ENCODE results near the gene CD74. TPM values are rescaled to one million over a fixed set of nuclear protein-coding genes. Genes with fewer than 3 reads are reported as not detected.

The CD74 gene
- total and polyA plus RNA-seq, 10 of the 15 experiments (the other 5 are each of a cell fraction or from before 2014, with no cell fraction given) = 1,387 to 11,063 (median 3,922) TPM

DNA sequence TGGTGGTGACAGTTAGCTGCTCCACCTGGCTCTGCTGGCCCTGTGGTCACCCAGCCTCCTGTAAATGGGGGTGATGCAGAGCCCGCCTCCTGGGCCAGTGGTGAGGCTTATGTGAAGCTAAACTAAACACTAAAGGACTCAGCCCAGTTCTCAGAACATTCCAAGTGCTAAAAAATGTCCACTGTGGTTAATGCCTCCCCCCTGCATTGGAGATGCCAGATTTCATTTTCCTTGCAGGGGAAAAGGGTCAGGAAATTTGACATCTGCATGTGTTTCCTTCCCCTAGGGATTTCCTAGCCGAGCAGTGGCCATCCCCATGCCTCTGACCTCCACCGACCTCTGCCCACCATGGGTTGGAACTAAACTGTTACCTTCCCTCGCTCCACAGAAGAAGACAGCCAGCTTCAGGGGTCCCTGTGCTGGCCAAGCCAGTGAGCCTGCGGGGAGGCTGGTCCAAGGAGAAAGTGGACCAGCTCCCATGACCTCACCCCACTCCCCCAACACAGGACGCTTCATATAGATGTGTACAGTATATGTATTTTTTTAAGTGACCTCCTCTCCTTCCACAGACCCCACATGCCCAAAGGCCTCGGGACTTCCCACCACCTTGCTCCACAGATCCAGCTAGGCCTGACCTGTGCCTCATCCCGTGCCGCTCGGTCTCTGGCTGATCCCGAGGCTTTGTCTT lies 13.0 kb downstream of the CD74 start (continued):
- TF ChIP-seq, protein P1, sequence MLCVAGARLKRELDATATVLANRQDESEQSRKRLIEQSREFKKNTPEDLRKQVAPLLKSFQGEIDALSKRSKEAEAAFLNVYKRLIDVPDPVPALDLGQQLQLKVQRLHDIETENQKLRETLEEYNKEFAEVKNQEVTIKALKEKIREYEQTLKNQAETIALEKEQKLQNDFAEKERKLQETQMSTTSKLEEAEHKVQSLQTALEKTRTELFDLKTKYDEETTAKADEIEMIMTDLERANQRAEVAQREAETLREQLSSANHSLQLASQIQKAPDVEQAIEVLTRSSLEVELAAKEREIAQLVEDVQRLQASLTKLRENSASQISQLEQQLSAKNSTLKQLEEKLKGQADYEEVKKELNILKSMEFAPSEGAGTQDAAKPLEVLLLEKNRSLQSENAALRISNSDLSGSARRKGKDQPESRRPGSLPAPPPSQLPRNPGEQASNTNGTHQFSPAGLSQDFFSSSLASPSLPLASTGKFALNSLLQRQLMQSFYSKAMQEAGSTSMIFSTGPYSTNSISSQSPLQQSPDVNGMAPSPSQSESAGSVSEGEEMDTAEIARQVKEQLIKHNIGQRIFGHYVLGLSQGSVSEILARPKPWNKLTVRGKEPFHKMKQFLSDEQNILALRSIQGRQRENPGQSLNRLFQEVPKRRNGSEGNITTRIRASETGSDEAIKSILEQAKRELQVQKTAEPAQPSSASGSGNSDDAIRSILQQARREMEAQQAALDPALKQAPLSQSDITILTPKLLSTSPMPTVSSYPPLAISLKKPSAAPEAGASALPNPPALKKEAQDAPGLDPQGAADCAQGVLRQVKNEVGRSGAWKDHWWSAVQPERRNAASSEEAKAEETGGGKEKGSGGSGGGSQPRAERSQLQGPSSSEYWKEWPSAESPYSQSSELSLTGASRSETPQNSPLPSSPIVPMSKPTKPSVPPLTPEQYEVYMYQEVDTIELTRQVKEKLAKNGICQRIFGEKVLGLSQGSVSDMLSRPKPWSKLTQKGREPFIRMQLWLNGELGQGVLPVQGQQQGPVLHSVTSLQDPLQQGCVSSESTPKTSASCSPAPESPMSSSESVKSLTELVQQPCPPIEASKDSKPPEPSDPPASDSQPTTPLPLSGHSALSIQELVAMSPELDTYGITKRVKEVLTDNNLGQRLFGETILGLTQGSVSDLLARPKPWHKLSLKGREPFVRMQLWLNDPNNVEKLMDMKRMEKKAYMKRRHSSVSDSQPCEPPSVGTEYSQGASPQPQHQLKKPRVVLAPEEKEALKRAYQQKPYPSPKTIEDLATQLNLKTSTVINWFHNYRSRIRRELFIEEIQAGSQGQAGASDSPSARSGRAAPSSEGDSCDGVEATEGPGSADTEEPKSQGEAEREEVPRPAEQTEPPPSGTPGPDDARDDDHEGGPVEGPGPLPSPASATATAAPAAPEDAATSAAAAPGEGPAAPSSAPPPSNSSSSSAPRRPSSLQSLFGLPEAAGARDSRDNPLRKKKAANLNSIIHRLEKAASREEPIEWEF (IDR thresholded peaks at IDR 0.05; ENCODE audit: insufficient replicate concordance, low read depth, low read length) = no peak
- TF ChIP-seq NR2F1 (conservative IDR thresholded peaks at IDR 0.05) (peak; percentile 75), STAT3 (IDR thresholded peaks at IDR 0.05; ENCODE audit: low read depth, low read length) (no peak), IRF4 (IDR thresholded peaks at IDR 0.05; ENCODE audit: low read depth, low read length) (no peak), SP1 (IDR thresholded peaks at IDR 0.05; ENCODE audit: low read depth, low read length) (no peak), JUNB (IDR thresholded peaks at IDR 0.05) (peak; percentile 17; the same call in 1 of the 2 replicates), HCFC1 (IDR thresholded peaks at IDR 0.05; ENCODE audit: low read length) (no peak), JUND (IDR thresholded peaks at IDR 0.05; ENCODE audit: low read depth, low read length) (no peak), ZNF274 (IDR thresholded peaks at IDR 0.05; ENCODE audit: insufficient read depth, insufficient read length) (no peak), ZNF207 (IDR thresholded peaks at IDR 0.05; ENCODE audit: borderline replicate concordance) (no peak), SIX5 (IDR thresholded peaks at IDR 0.05; ENCODE audit: low read depth, low read length, severe bottlenecking) (peak; percentile 18), ZNF24 (IDR thresholded peaks at IDR 0.05) (no peak)
- TF ChIP-seq, protein P2, sequence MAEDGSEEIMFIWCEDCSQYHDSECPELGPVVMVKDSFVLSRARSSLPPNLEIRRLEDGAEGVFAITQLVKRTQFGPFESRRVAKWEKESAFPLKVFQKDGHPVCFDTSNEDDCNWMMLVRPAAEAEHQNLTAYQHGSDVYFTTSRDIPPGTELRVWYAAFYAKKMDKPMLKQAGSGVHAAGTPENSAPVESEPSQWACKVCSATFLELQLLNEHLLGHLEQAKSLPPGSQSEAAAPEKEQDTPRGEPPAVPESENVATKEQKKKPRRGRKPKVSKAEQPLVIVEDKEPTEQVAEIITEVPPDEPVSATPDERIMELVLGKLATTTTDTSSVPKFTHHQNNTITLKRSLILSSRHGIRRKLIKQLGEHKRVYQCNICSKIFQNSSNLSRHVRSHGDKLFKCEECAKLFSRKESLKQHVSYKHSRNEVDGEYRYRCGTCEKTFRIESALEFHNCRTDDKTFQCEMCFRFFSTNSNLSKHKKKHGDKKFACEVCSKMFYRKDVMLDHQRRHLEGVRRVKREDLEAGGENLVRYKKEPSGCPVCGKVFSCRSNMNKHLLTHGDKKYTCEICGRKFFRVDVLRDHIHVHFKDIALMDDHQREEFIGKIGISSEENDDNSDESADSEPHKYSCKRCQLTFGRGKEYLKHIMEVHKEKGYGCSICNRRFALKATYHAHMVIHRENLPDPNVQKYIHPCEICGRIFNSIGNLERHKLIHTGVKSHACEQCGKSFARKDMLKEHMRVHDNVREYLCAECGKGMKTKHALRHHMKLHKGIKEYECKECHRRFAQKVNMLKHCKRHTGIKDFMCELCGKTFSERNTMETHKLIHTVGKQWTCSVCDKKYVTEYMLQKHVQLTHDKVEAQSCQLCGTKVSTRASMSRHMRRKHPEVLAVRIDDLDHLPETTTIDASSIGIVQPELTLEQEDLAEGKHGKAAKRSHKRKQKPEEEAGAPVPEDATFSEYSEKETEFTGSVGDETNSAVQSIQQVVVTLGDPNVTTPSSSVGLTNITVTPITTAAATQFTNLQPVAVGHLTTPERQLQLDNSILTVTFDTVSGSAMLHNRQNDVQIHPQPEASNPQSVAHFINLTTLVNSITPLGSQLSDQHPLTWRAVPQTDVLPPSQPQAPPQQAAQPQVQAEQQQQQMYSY (CRISPR knock-in tag; IDR thresholded peaks at IDR 0.05) = 0 out of 2 replicates have a peak, but pooled peaks have one; percentile 54
- TF ChIP-seq, protein P3, sequence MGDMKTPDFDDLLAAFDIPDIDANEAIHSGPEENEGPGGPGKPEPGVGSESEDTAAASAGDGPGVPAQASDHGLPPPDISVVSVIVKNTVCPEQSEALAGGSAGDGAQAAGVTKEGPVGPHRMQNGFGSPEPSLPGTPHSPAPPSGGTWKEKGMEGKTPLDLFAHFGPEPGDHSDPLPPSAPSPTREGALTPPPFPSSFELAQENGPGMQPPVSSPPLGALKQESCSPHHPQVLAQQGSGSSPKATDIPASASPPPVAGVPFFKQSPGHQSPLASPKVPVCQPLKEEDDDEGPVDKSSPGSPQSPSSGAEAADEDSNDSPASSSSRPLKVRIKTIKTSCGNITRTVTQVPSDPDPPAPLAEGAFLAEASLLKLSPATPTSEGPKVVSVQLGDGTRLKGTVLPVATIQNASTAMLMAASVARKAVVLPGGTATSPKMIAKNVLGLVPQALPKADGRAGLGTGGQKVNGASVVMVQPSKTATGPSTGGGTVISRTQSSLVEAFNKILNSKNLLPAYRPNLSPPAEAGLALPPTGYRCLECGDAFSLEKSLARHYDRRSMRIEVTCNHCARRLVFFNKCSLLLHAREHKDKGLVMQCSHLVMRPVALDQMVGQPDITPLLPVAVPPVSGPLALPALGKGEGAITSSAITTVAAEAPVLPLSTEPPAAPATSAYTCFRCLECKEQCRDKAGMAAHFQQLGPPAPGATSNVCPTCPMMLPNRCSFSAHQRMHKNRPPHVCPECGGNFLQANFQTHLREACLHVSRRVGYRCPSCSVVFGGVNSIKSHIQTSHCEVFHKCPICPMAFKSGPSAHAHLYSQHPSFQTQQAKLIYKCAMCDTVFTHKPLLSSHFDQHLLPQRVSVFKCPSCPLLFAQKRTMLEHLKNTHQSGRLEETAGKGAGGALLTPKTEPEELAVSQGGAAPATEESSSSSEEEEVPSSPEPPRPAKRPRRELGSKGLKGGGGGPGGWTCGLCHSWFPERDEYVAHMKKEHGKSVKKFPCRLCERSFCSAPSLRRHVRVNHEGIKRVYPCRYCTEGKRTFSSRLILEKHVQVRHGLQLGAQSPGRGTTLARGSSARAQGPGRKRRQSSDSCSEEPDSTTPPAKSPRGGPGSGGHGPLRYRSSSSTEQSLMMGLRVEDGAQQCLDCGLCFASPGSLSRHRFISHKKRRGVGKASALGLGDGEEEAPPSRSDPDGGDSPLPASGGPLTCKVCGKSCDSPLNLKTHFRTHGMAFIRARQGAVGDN (IDR thresholded peaks at IDR 0.05) = no peak; the same call in 1 of the 2 replicates
- TF ChIP-seq, protein P4, sequence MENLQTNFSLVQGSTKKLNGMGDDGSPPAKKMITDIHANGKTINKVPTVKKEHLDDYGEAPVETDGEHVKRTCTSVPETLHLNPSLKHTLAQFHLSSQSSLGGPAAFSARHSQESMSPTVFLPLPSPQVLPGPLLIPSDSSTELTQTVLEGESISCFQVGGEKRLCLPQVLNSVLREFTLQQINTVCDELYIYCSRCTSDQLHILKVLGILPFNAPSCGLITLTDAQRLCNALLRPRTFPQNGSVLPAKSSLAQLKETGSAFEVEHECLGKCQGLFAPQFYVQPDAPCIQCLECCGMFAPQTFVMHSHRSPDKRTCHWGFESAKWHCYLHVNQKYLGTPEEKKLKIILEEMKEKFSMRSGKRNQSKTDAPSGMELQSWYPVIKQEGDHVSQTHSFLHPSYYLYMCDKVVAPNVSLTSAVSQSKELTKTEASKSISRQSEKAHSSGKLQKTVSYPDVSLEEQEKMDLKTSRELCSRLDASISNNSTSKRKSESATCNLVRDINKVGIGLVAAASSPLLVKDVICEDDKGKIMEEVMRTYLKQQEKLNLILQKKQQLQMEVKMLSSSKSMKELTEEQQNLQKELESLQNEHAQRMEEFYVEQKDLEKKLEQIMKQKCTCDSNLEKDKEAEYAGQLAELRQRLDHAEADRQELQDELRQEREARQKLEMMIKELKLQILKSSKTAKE (IDR thresholded peaks at IDR 0.05; ENCODE audit: low read depth, poor library complexity, severe bottlenecking) = no peak

Measured in GM12878 (cell line).